22Rv1 (cell line): Measurements from ENCODE around the gene SLC16A12.

Experiments
- CTCF ChIP-seq: fragments of 450-650 bp; IDR thresholded peaks from 2 replicates; pipeline ENCODE4 v1.5.1; 2017; ENCODE audit warnings: mild to moderate bottlenecking
- ZFX ChIP-seq: fragments of 450-650 bp; IDR thresholded peaks from 2 replicates; pipeline ENCODE4 v1.6.1; 2017; ENCODE audit warnings: antibody characterized with exemption, borderline replicate concordance

- TF ChIP-seq CTCF (no peak), ZFX (no peak)
Measured at GRCh38 chr10:89516149-89516832, 19.1 kb downstream of the SLC16A12 start.
